GM18867 (cell line): ENCODE measurements around the gene PRAMEF13.
"Not testable (repeated sequence)": the region's sequence is repeated elsewhere in the genome, so short reads cannot be mapped to it uniquely, and the experiment has no call there.

Experiments used
- ATAC-seq: cut with Tn5 transposase; IDR thresholded peaks from one replicate; pipeline ENCODE4 v1.9.1; 2021; ENCODE audit warnings: mild to moderate bottlenecking, moderate library complexity; ENCODE audit not compliant: unreplicated experiment

The PRAMEF13 gene

DNA sequence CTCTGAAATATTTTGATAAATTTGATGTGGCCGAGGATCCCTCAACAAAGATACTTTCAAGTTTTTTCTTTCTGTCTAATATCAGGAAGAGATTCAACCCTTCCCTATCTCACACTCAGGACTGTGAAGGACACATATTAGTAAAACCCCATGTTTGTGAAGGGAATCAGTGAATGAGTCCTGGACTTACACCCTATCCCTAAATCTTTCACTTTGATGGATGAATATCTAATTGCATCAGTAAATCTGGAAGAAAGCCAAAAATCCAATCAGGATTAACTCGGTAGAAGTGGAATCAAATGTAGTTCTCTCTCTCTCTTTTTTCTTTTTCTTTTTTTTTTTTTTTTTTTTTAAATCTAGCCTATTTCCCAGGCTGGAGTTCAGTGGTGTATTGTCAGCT lies 29.7 kb downstream of the PRAMEF13 start, which contains the start of gene PRAMEF9:
PRAMEF9 (plus strand) TSS at position 301 of the 400 bp plus-strand sequence. CDS start 3,433 bp downstream, outside the sequence.
- ATAC-seq = not testable (repeated sequence)

DNA sequence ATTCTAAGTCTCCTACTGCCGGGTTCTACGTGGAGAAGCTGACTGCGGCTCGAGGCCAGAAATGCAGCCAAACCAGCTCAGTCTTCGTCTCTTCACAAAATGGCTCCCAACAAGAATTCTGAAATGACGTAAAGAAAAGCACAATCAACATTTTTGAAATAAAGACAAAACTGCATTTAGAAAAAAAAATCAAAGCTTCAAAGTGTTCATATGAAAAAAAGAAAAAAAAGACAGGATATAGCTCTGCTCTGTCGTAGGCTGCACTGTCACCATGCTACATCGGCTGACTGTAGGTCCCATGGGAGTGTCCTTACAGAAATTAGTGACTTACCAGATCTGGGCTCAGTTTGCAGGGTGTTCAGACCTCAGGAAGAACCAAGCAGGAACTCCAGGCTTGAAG lies 35.7 kb downstream of the PRAMEF13 start, which contains the start of gene HNRNPCL4:
HNRNPCL4 (minus strand) TSS at position 101 of the 400 bp plus-strand sequence. CDS start 164 bp downstream, outside the sequence.
- not testable (repeated sequence) for ATAC-seq

DNA sequence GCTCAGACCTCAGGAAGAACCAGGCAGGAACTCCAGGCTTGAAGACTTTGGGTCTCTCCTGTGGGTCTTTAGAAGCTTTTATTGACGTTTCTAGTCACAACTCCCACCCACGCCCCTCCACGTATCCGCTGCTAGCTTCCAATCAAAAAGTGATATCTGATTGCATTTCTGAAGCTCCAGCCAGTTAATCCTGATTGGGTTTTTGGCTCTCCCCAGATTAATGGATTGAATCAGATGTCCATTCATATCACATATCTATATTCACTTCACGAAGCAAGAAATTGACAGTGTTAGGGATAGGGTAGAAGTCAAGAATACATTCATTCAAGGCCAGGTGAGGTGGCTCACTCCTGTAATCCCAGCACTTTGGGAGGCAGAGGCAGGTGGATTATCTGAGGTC lies 45.3 kb downstream of the PRAMEF13 start, which contains the start of gene PRAMEF26:
PRAMEF26 (minus strand) TSS at position 101 of the 400 bp plus-strand sequence. CDS start 2,914 bp downstream, outside the sequence.
- not testable (repeated sequence) for ATAC-seq
